HEK293 (cell line): ENCODE data around the gene CHRM5.

Experiments
- CTCF ChIA-PET: fragments of 350-600 bp; formaldehyde crosslinking; extraction: SDS; loops from one replicate; lab custom pipeline; 2021; ENCODE audit warnings: antibody characterized with exemption; lab: Yijun Ruan, JAX
- POLR2A ChIA-PET: fragments of 300-600 bp; formaldehyde crosslinking; extraction: SDS; loops from one replicate; lab custom pipeline; 2020; ENCODE audit warnings: antibody characterized with exemption, inconsistent platforms; lab: Yijun Ruan, JAX
- H3K27ac ChIP-seq: fragments of 200-500 bp; sonication (Bioruptor generic); 2 replicates; pipeline ENCODE4 v1.5.1; 2014; ENCODE audit warnings: low read depth, low read length, control low read depth, inconsistent platforms; ENCODE audit errors: extremely low read depth
- H3K36me3 ChIP-seq, 2 experiments: fragments of 200-500 bp in 1 of 2; sonication (Bioruptor generic) in 1 of 2; 1 replicate in 1 of 2; 2 replicates in 1 of 2; pipeline ENCODE4 v1.5.1; 2014 to 2017; ENCODE audit warnings: inconsistent platforms in 2 of 2, low read length in 2 of 2; ENCODE audit not compliant: control insufficient read depth in 2 of 2, insufficient read depth in 1 of 2
- H3K4me1 ChIP-seq: fragments of 200-500 bp; sonication (Bioruptor generic); 2 replicates; pipeline ENCODE4 v1.5.1; 2014; ENCODE audit warnings: mild to moderate bottlenecking, low read length, inconsistent platforms; ENCODE audit not compliant: control insufficient read depth, insufficient read depth
- H3K4me3 ChIP-seq: 2 replicates; pipeline ENCODE4 v1.5.1; 2011; ENCODE audit warnings: low read depth, mild to moderate bottlenecking, control low read depth, low read length, moderate library complexity
- H3K9me3 ChIP-seq: fragments of 200-500 bp; sonication (Bioruptor generic); 2 replicates; pipeline ENCODE4 v1.5.1; 2014; ENCODE audit warnings: low read depth, low read length, inconsistent platforms; ENCODE audit not compliant: control insufficient read depth, insufficient read depth
- BCL11A ChIP-seq: fragments of 450-650 bp; formaldehyde crosslinking; IDR thresholded peaks from 2 replicates; pipeline ENCODE4 v1.5.1; 2016; ENCODE audit warnings: low read depth, missing biosample characterization, missing genetic modification characterization
- HOXC10 ChIP-seq: sonication (generic); formaldehyde crosslinking; IDR thresholded peaks from 2 replicates; pipeline ENCODE4 v1.8.1; 2023; ENCODE audit warnings: mild to moderate bottlenecking, missing genetic modification reagents
- KLF10 ChIP-seq: fragments of 450-650 bp; IDR thresholded peaks from 2 replicates; pipeline ENCODE4 v1.5.1; 2018; ENCODE audit warnings: missing biosample characterization, mild to moderate bottlenecking, missing genetic modification characterization
- PRDM1 ChIP-seq: fragments of 450-650 bp; formaldehyde crosslinking; IDR thresholded peaks from 2 replicates; pipeline ENCODE4; 2016; ENCODE audit warnings: missing biosample characterization, missing genetic modification characterization
- SALL2 ChIP-seq: fragments of 450-650 bp; formaldehyde crosslinking; IDR thresholded peaks from 2 replicates; pipeline ENCODE4 v1.5.0; 2017; ENCODE audit warnings: missing biosample characterization, mild to moderate bottlenecking, missing genetic modification characterization, borderline replicate concordance
- TRIM28 ChIP-seq: IDR thresholded peaks from 2 replicates; pipeline ENCODE4 v1.6.1; 2011; ENCODE audit warnings: low read length, control low read depth, borderline replicate concordance
- YY2 ChIP-seq: fragments of 450-650 bp; formaldehyde crosslinking; IDR thresholded peaks from 2 replicates; pipeline ENCODE4 v1.5.1; 2016; ENCODE audit warnings: missing biosample characterization, missing genetic modification characterization
- ZBTB48 ChIP-seq: fragments of 450-650 bp; formaldehyde crosslinking; IDR thresholded peaks from 2 replicates; pipeline ENCODE4 v1.5.1; 2016; ENCODE audit warnings: missing biosample characterization, missing genetic modification characterization
- ZBTB7A ChIP-seq: fragments of 450-650 bp; formaldehyde crosslinking; IDR thresholded peaks from 2 replicates; pipeline ENCODE4 v1.5.1; 2016; ENCODE audit warnings: low read depth, missing biosample characterization, missing genetic modification characterization
- ZFP37 ChIP-seq: fragments of 450-650 bp; formaldehyde crosslinking; IDR thresholded peaks from 2 replicates; pipeline ENCODE4 v1.5.1; 2016; ENCODE audit warnings: missing biosample characterization, missing genetic modification characterization
- ZNF132 ChIP-seq: fragments of 450-650 bp; formaldehyde crosslinking; IDR thresholded peaks from 2 replicates; pipeline ENCODE4 v1.5.1; 2017; ENCODE audit warnings: missing biosample characterization, missing genetic modification characterization, borderline replicate concordance
- ZNF138 ChIP-seq: fragments of 450-650 bp; formaldehyde crosslinking; IDR thresholded peaks from 2 replicates; pipeline ENCODE4 v1.5.1; 2016; ENCODE audit warnings: missing biosample characterization, missing genetic modification characterization, borderline replicate concordance
- ZNF146 ChIP-seq: fragments of 450-650 bp; formaldehyde crosslinking; IDR thresholded peaks from 2 replicates; pipeline ENCODE4 v1.5.1; 2016; ENCODE audit warnings: missing biosample characterization, missing genetic modification characterization
- ZNF157 ChIP-seq: fragments of 450-650 bp; formaldehyde crosslinking; IDR thresholded peaks from 2 replicates; pipeline ENCODE4 v1.5.1; 2016; ENCODE audit warnings: missing biosample characterization, missing genetic modification characterization
- ZNF184 ChIP-seq: fragments of 450-650 bp; IDR thresholded peaks from 2 replicates; pipeline ENCODE4 v1.5.1; 2018; ENCODE audit warnings: missing biosample characterization, mild to moderate bottlenecking, missing genetic modification characterization
- ZNF214 ChIP-seq: fragments of 450-650 bp; formaldehyde crosslinking; IDR thresholded peaks from 2 replicates; pipeline ENCODE4 v1.5.1; 2017; ENCODE audit warnings: missing biosample characterization, mild to moderate bottlenecking, missing genetic modification characterization, borderline replicate concordance
- ZNF37A ChIP-seq: fragments of 450-650 bp; IDR thresholded peaks from 2 replicates; pipeline ENCODE4 v1.5.1; 2018; ENCODE audit warnings: missing biosample characterization, missing genetic modification characterization
- ZNF404 ChIP-seq: fragments of 450-650 bp; formaldehyde crosslinking; IDR thresholded peaks from 2 replicates; pipeline ENCODE4 v1.5.1; 2017; ENCODE audit warnings: missing biosample characterization, missing genetic modification characterization
- ZNF426 ChIP-seq: fragments of 450-650 bp; formaldehyde crosslinking; IDR thresholded peaks from 2 replicates; pipeline ENCODE4 v1.5.1; 2017; ENCODE audit warnings: missing biosample characterization, missing genetic modification characterization, mild to moderate bottlenecking, inconsistent platforms, moderate library complexity
- ZNF514 ChIP-seq: fragments of 450-650 bp; formaldehyde crosslinking; IDR thresholded peaks from 2 replicates; pipeline ENCODE4 v1.5.1; 2016; ENCODE audit warnings: missing biosample characterization, missing genetic modification characterization
- ZNF521 ChIP-seq: fragments of 450-650 bp; formaldehyde crosslinking; IDR thresholded peaks from 2 replicates; pipeline ENCODE4 v1.5.1; 2017; ENCODE audit warnings: missing biosample characterization, mild to moderate bottlenecking, missing genetic modification characterization
- ZNF548 ChIP-seq: fragments of 450-650 bp; formaldehyde crosslinking; IDR thresholded peaks from 2 replicates; pipeline ENCODE4 v1.5.1; 2016; ENCODE audit warnings: missing biosample characterization, missing genetic modification characterization
- ZNF549 ChIP-seq: fragments of 450-650 bp; IDR thresholded peaks from 2 replicates; pipeline ENCODE4 v1.5.1; 2018; ENCODE audit warnings: missing biosample characterization, missing genetic modification characterization, mild to moderate bottlenecking, inconsistent platforms, moderate library complexity
- ZNF596 ChIP-seq: fragments of 450-650 bp; IDR thresholded peaks from 2 replicates; pipeline ENCODE4 v1.5.0; 2018; ENCODE audit warnings: missing biosample characterization, mild to moderate bottlenecking, missing genetic modification characterization, moderate library complexity
- ZNF629 ChIP-seq: fragments of 450-650 bp; formaldehyde crosslinking; IDR thresholded peaks from 2 replicates; pipeline ENCODE4 v1.5.1; 2017; ENCODE audit warnings: missing biosample characterization, missing genetic modification characterization
- ZNF658 ChIP-seq: fragments of 450-650 bp; formaldehyde crosslinking; IDR thresholded peaks from 2 replicates; pipeline ENCODE4; 2016; ENCODE audit warnings: missing biosample characterization, missing genetic modification characterization
- ZNF76 ChIP-seq: fragments of 450-650 bp; formaldehyde crosslinking; IDR thresholded peaks from 2 replicates; pipeline ENCODE4; 2016; ENCODE audit warnings: low read depth, missing biosample characterization, missing genetic modification characterization, borderline replicate concordance
- TF ChIP-seq, protein P1 (sequence below): IDR thresholded peaks from 2 replicates; pipeline ENCODE4 v1.6.1; 2011; ENCODE audit warnings: mild to moderate bottlenecking, low read depth, low read length, borderline replicate concordance
- TF ChIP-seq, protein P2 (sequence below): fragments of 450-650 bp; formaldehyde crosslinking; IDR thresholded peaks from 2 replicates; pipeline ENCODE4 v1.5.1; 2016; ENCODE audit warnings: missing biosample characterization, missing genetic modification characterization
- TF ChIP-seq, protein P3 (sequence below): fragments of 450-650 bp; formaldehyde crosslinking; IDR thresholded peaks from 2 replicates; pipeline ENCODE4 v1.5.1; 2016; ENCODE audit warnings: missing biosample characterization, missing genetic modification characterization

CHRM5 gene

DNA sequence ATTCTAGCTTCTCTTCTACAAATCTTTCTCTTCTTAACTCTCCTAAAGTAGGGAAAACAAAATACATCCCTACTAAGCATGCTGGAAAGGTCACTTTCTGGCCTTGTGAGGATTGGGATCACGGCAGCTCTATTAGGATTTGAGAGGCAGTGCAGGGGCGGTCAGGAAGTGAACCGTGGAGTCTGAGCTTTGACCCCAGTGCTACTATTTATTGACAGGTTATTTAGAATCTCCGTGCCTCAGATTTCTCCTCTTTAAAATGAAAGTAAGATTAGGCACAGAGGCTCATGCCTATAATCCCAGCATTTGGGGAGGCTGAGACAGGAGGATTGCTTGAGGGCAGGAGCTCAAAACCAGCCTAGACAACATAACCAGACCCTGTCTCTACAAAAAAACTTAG is 42.0 kb upstream of the CHRM5 start:
- Histone ChIP-seq H3K4me3 (no peak overlapping the region), H3K4me1 (no peaks in the 10 kb centered on the region), H3K36me3 (no peaks in the 10 kb centered on the region), H3K9me3 (no peaks in the 10 kb centered on the region), H3K27ac (no peak overlapping the region)
- TF ChIP-seq, protein P1, sequence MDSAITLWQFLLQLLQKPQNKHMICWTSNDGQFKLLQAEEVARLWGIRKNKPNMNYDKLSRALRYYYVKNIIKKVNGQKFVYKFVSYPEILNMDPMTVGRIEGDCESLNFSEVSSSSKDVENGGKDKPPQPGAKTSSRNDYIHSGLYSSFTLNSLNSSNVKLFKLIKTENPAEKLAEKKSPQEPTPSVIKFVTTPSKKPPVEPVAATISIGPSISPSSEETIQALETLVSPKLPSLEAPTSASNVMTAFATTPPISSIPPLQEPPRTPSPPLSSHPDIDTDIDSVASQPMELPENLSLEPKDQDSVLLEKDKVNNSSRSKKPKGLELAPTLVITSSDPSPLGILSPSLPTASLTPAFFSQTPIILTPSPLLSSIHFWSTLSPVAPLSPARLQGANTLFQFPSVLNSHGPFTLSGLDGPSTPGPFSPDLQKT, result no peak
- TF ChIP-seq ZNF596 (tag by site-specific recombination), result no peak
- no peak for TF ChIP-seq ZNF138 (tag by site-specific recombination)
- no peak for TF ChIP-seq BCL11A (tag by site-specific recombination)
- TF ChIP-seq ZNF184 (tag by site-specific recombination), result no peak
- TF ChIP-seq ZNF132 (tag by site-specific recombination), result no peak
- TF ChIP-seq ZNF404 (tag by site-specific recombination), result no peak
- TF ChIP-seq, protein P2, sequence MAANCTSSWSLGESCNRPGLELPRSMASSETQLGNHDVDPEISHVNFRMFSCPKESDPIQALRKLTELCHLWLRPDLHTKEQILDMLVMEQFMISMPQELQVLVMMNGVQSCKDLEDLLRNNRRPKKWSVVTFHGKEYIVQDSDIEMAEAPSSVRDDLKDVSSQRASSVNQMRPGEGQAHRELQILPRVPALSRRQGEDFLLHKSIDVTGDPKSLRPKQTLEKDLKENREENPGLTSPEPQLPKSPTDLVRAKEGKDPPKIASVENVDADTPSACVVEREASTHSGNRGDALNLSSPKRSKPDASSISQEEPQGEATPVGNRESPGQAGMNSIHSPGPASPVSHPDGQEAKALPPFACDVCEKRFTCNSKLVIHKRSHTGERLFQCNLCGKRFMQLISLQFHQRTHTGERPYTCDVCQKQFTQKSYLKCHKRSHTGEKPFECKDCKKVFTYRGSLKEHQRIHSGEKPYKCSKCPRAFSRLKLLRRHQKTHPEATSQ (tag by site-specific recombination), result no peak
- TF ChIP-seq SALL2 (tag by site-specific recombination), result no peak
- no peak for TF ChIP-seq ZFP37 (tag by site-specific recombination)
- no peak for TF ChIP-seq ZNF514
- TF ChIP-seq HOXC10, result no peak
- CTCF ChIA-PET, result no interaction called here
- POLR2A ChIA-PET, result no interaction called here

DNA sequence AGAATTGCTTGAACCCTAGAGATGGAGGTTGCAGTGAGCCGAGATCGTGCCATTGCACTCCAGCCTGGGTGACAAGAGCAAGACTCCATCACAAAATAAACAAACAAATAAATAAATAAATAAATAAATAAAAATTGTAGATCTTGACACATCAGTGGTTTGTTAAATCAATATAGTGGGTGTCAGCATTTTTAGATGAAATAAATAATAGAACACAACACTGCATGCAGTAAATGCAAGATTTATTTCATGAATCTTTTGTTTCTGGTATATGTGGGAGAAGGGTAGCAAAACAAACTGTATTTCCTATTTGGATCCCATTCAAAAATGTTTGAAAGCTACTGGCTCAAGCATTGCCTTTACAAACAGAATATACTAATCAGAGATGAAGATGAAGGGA is 35.6 kb upstream of the CHRM5 start:
- Histone ChIP-seq H3K27ac (no peak overlapping the region), H3K9me3 (no peaks in the 10 kb centered on the region), H3K4me1 (no peaks in the 10 kb centered on the region), H3K4me3 (no peak overlapping the region), H3K36me3 (no peaks in the 10 kb centered on the region)
- TF ChIP-seq ZNF426 (tag by site-specific recombination) (peak; percentile 32), ZNF76 (tag by site-specific recombination) (no peak)
- ChIA-PET POLR2A (no interaction called here), CTCF (no interaction called here)

DNA sequence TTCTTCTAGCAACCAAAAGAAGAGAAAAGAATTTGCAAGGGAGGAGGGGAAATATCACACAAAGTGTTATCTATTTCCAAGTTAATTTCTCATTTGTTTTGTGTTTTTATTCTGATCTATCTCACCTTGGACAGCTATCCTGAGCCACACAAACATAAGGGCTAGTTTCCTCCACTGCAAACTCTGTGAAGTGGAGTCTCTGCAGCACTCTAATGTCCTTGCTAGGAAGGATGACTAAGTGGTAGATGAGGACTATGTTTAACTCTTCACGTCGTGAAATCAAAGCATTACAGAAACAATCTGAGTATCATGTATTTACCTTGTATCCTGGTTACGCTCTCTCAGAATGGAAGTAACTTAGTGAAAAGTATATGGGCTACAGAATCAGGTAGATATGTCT is 33.9 kb upstream of the CHRM5 start:
- POLR2A ChIA-PET, result no interaction called here
- H3K9me3 ChIP-seq, result no peaks in the 10 kb centered on the region
- CTCF ChIA-PET, result no interaction called here
- TF ChIP-seq ZNF214 (tag by site-specific recombination) (no peak), ZNF629 (tag by site-specific recombination) (no peak), PRDM1 (tag by site-specific recombination) (no peak), TRIM28 (no peak), ZNF37A (no peak), ZBTB48 (no peak), ZNF521 (tag by site-specific recombination) (no peak), ZNF549 (tag by site-specific recombination) (no peak), ZNF658 (tag by site-specific recombination) (no peak), YY2 (tag by site-specific recombination) (no peak), ZBTB7A (tag by site-specific recombination) (no peak), KLF10 (tag by site-specific recombination) (no peak), ZNF157 (no peak), ZNF146 (tag by site-specific recombination) (no peak), ZNF548 (no peak)
- TF ChIP-seq, protein P3, sequence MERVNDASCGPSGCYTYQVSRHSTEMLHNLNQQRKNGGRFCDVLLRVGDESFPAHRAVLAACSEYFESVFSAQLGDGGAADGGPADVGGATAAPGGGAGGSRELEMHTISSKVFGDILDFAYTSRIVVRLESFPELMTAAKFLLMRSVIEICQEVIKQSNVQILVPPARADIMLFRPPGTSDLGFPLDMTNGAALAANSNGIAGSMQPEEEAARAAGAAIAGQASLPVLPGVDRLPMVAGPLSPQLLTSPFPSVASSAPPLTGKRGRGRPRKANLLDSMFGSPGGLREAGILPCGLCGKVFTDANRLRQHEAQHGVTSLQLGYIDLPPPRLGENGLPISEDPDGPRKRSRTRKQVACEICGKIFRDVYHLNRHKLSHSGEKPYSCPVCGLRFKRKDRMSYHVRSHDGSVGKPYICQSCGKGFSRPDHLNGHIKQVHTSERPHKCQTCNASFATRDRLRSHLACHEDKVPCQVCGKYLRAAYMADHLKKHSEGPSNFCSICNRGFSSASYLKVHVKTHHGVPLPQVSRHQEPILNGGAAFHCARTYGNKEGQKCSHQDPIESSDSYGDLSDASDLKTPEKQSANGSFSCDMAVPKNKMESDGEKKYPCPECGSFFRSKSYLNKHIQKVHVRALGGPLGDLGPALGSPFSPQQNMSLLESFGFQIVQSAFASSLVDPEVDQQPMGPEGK (tag by site-specific recombination), result no peak
- TF ChIP-seq, protein P2 (tag by site-specific recombination), result no peak

More for the DNA sequence above, 33.9 kb upstream of the CHRM5 start:
- no peaks in the 10 kb centered on the region for H3K36me3 ChIP-seq
- H3K4me3 ChIP-seq, result no peak overlapping the region
- H3K27ac ChIP-seq, result no peak overlapping the region
- no peaks in the 10 kb centered on the region for H3K4me1 ChIP-seq
